GM23338 (cell line): ENCODE measurements around the gene HBA1. TPM values are rescaled to one million over a fixed set of nuclear protein-coding genes. Genes with fewer than 3 reads are reported as not detected.
"Not testable (repeated sequence)": the region's sequence is repeated elsewhere in the genome, so short reads cannot be mapped to it uniquely, and the experiment has no call there.

Experiments used
- ATAC-seq: fragments of 200-7000 bp; cut with Tn5 transposase; 3 replicates; pipeline ENCODE4 v1.9.1; 2020
- DNase-seq: peaks from one replicate; pipeline ENCODE4 v3.0.0-alpha.2; 2015; ENCODE audit warnings: low spot score
- H2AFZ ChIP-seq: fragments of 200-600 bp; sonication (generic); 2 replicates; pipeline ENCODE4 v1.8.0; 2016; ENCODE audit warnings: antibody characterized with exemption, mild to moderate bottlenecking, moderate library complexity
- H3F3A ChIP-seq: fragments of 200-600 bp; sonication (generic); replicated peaks from 2 replicates; pipeline ENCODE4 v1.8.0; 2017; ENCODE audit warnings: antibody characterized with exemption, mixed run types, low read depth
- H3K27ac ChIP-seq: fragments of 200-600 bp; sonication (generic); 2 replicates; pipeline ENCODE4 v1.6.1; 2016; ENCODE audit warnings: low read depth
- H3K27me3 ChIP-seq: fragments of 200-600 bp; sonication (generic); 2 replicates; pipeline ENCODE4 v1.8.0; 2016; ENCODE audit warnings: mild to moderate bottlenecking, mixed run types, moderate library complexity; ENCODE audit not compliant: insufficient read depth
- H3K36me3 ChIP-seq: fragments of 200-600 bp; sonication (generic); 2 replicates; pipeline ENCODE4 v1.8.0; 2016; ENCODE audit warnings: mild to moderate bottlenecking; ENCODE audit not compliant: insufficient read depth
- H3K4me1 ChIP-seq: fragments of 200-600 bp; sonication (generic); 2 replicates; pipeline ENCODE4 v1.8.0; 2016; ENCODE audit warnings: mild to moderate bottlenecking, moderate library complexity; ENCODE audit not compliant: insufficient read depth
- H3K4me2 ChIP-seq: fragments of 200-600 bp; sonication (generic); 2 replicates; pipeline ENCODE4 v1.7.1; 2017; ENCODE audit warnings: mixed run types
- H3K4me3 ChIP-seq: fragments of 200-600 bp; sonication (generic); 2 replicates; pipeline ENCODE4 v1.6.1; 2016; ENCODE audit warnings: mixed run types
- H3K79me2 ChIP-seq: fragments of 200-600 bp; sonication (generic); replicated peaks from 2 replicates; pipeline ENCODE4 v1.8.0; 2017; ENCODE audit warnings: mild to moderate bottlenecking; ENCODE audit not compliant: insufficient read depth
- H3K9me2 ChIP-seq: fragments of 200-600 bp; sonication (generic); 2 replicates; pipeline ENCODE4 v1.8.0; 2017; ENCODE audit not compliant: insufficient read depth
- H4K20me1 ChIP-seq: fragments of 200-600 bp; sonication (generic); replicated peaks from 2 replicates; pipeline ENCODE4 v1.8.0; 2017; ENCODE audit warnings: mild to moderate bottlenecking; ENCODE audit not compliant: insufficient read depth
- H3K27ac Mint-ChIP-seq: 2 replicates; pipeline ENCODE4 v1.8.0; 2020; ENCODE audit warnings: inconsistent platforms, mild to moderate bottlenecking, moderate library complexity, mixed read lengths
- H3K27me3 Mint-ChIP-seq: 3 replicates; pipeline ENCODE4 v1.8.0; 2022; ENCODE audit warnings: low read depth, mild to moderate bottlenecking, moderate library complexity, mixed read lengths, inconsistent platforms; ENCODE audit not compliant: insufficient read depth, poor library complexity
- H3K36me3 Mint-ChIP-seq: 3 replicates; pipeline ENCODE4 v1.8.0; 2021; ENCODE audit warnings: low read depth, mild to moderate bottlenecking, inconsistent platforms, moderate library complexity, mixed read lengths
- H3K4me1 Mint-ChIP-seq: 3 replicates; pipeline ENCODE4 v1.8.0; 2020; ENCODE audit warnings: mild to moderate bottlenecking, inconsistent platforms, mixed read lengths
- H3K4me3 Mint-ChIP-seq: 3 replicates; pipeline ENCODE4 v1.8.0; 2021; ENCODE audit warnings: moderate library complexity, mild to moderate bottlenecking, inconsistent platforms, mixed read lengths
- H3K9me3 Mint-ChIP-seq: 3 replicates; pipeline ENCODE4 v1.8.0; 2020; ENCODE audit warnings: moderate library complexity, mild to moderate bottlenecking, inconsistent platforms, mixed read lengths
- CREB1 ChIP-seq: fragments of 250-450 bp; sonication (Bioruptor Pico); IDR thresholded peaks from 2 replicates; pipeline ENCODE4 v1.5.0; 2020; ENCODE audit warnings: low read depth, mild to moderate bottlenecking, moderate library complexity
- EZH2 ChIP-seq: fragments of 200-600 bp; sonication (generic); IDR thresholded peaks from one replicate; pipeline ENCODE4 v1.8.0; 2017; ENCODE audit warnings: antibody characterized with exemption, mild to moderate bottlenecking, low read depth; ENCODE audit not compliant: unreplicated experiment
- STAT1 ChIP-seq: IDR thresholded peaks from one replicate; pipeline ENCODE4 v1.6.1; 2016; ENCODE audit warnings: antibody characterized with exemption; ENCODE audit not compliant: unreplicated experiment
- polyA plus RNA-seq: library from polyadenylated mRNA; unstranded; fragments of >200 nt; fragmentation: Nextera tagmentation; extraction: Ambion mirVana; gene quantifications from 2 replicates; pipeline ENCODE4 v1.2.1, GENCODE V29; 2016
- total RNA-seq: library from RNA; depleted of rRNA; stranded (reverse); fragments of >200 nt; shearing (Covaris generic); gene quantifications from 2 replicates; pipeline ENCODE4 v1.2.3, GENCODE V29; 2014
- TF ChIP-seq, protein P1 (sequence below), 2 experiments: fragments of 200-600 bp in 1 of 2; sonication (generic) in 1 of 2; conservative IDR thresholded peaks; 2 replicates each; pipeline versions ENCODE4 v1.5.1 to v1.6.1; 2016 to 2017; ENCODE audit warnings: antibody characterized with exemption in 2 of 2, low read depth in 2 of 2, mild to moderate bottlenecking in 2 of 2, moderate library complexity in 1 of 2

Gene HBA1
- total and polyA plus RNA-seq, 2 experiments from 2014 or later, result 6.7 TPM; not detected in 1

DNA sequence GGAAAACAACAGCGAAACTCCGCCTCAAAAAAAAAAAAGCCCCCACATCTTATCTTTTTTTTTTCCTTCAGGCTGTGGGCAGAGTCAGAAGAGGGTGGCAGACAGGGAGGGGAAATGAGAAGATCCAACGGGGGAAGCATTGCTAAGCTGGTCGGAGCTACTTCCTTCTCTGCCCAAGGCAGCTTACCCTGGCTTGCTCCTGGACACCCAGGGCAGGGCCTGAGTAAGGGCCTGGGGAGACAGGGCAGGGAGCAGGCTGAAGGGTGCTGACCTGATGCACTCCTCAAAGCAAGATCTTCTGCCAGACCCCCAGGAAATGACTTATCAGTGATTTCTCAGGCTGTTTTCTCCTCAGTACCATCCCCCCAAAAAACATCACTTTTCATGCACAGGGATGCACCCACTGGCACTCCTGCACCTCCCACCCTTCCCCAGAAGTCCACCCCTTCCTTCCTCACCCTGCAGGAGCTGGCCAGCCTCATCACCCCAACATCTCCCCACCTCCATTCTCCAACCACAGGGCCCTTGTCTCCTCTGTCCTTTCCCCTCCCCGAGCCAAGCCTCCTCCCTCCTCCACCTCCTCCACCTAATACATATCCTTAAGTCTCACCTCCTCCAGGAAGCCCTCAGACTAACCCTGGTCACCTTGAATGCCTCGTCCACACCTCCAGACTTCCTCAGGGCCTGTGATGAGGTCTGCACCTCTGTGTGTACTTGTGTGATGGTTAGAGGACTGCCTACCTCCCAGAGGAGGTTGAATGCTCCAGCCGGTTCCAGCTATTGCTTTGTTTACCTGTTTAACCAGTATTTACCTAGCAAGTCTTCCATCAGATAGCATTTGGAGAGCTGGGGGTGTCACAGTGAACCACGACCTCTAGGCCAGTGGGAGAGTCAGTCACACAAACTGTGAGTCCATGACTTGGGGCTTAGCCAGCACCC lies 1.2 kb upstream of the HBA1 start:
- Histone ChIP-seq H3F3A (peaks cover 11% of the 10 kb centered on the region; the same call in 1 of the 2 replicates), H3K4me2 (peak overlapping the region; percentile 14; the same call in 1 of the 2 replicates), H4K20me1 (peaks cover 8% of the 10 kb centered on the region), H3K27me3 (peaks cover 87% of the 10 kb centered on the region), H3K27ac (no peak overlapping the region), H3K36me3 (no peaks in the 10 kb centered on the region), H3K79me2 (no peaks in the 10 kb centered on the region), H3K9me2 (no peaks in the 10 kb centered on the region), H3K4me3 (peak overlapping the region; percentile 48; the same call in 1 of the 2 replicates), H2AFZ (no peak overlapping the region), H3K4me1 (peaks cover 16% of the 10 kb centered on the region)
- Mint-ChIP-seq H3K27ac (no peak overlapping the region), H3K36me3 (no peaks in the 10 kb centered on the region; the same call in 2 of the 3 replicates), H3K27me3 (peaks cover 80% of the 10 kb centered on the region), H3K4me3 (peak overlapping the region; percentile 44; the same call in 1 of the 3 replicates), H3K4me1 (peaks cover 21% of the 10 kb centered on the region), H3K9me3 (no peaks in the 10 kb centered on the region; the same call in 2 of the 3 replicates)
- DNase-seq, result no peak
- TF ChIP-seq, protein P1, sequence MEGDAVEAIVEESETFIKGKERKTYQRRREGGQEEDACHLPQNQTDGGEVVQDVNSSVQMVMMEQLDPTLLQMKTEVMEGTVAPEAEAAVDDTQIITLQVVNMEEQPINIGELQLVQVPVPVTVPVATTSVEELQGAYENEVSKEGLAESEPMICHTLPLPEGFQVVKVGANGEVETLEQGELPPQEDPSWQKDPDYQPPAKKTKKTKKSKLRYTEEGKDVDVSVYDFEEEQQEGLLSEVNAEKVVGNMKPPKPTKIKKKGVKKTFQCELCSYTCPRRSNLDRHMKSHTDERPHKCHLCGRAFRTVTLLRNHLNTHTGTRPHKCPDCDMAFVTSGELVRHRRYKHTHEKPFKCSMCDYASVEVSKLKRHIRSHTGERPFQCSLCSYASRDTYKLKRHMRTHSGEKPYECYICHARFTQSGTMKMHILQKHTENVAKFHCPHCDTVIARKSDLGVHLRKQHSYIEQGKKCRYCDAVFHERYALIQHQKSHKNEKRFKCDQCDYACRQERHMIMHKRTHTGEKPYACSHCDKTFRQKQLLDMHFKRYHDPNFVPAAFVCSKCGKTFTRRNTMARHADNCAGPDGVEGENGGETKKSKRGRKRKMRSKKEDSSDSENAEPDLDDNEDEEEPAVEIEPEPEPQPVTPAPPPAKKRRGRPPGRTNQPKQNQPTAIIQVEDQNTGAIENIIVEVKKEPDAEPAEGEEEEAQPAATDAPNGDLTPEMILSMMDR (conservative IDR thresholded peaks at IDR 0.05; ENCODE audit: low read depth in 2 of 2), result no peak
- TF ChIP-seq EZH2 (peak; percentile 70), CREB1 (CRISPR knock-in tag) (no peak)
- ATAC-seq, result no peak

DNA sequence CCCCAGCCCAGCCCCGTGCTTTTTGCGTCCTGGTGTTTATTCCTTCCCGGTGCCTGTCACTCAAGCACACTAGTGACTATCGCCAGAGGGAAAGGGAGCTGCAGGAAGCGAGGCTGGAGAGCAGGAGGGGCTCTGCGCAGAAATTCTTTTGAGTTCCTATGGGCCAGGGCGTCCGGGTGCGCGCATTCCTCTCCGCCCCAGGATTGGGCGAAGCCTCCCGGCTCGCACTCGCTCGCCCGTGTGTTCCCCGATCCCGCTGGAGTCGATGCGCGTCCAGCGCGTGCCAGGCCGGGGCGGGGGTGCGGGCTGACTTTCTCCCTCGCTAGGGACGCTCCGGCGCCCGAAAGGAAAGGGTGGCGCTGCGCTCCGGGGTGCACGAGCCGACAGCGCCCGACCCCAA lies 474 bp upstream of the HBA1 start:
- ATAC-seq, result peak; percentile 20
- H3K4me3 Mint-ChIP-seq, result peak overlapping the region; percentile 65
- H3K27me3 ChIP-seq, result peaks cover 87% of the 10 kb centered on the region

DNA sequence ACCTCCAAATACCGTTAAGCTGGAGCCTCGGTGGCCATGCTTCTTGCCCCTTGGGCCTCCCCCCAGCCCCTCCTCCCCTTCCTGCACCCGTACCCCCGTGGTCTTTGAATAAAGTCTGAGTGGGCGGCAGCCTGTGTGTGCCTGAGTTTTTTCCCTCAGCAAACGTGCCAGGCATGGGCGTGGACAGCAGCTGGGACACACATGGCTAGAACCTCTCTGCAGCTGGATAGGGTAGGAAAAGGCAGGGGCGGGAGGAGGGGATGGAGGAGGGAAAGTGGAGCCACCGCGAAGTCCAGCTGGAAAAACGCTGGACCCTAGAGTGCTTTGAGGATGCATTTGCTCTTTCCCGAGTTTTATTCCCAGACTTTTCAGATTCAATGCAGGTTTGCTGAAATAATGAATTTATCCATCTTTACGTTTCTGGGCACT lies 928 bp downstream of the HBA1 start:
- Histone ChIP-seq H3K79me2 (no peaks in the 10 kb centered on the region), H4K20me1 (peaks cover 8% of the 10 kb centered on the region), H3F3A (peaks cover 16% of the 10 kb centered on the region; the same call in 1 of the 2 replicates), H3K9me2 (no peaks in the 10 kb centered on the region), H3K4me3 (no peak overlapping the region), H3K4me2 (peak overlapping the region; percentile 43; the same call in 1 of the 2 replicates), H3K27ac (no peak overlapping the region), H2AFZ (no peak overlapping the region), H3K4me1 (peaks cover 10% of the 10 kb centered on the region; the same call in 1 of the 2 replicates), H3K36me3 (no peaks in the 10 kb centered on the region), H3K27me3 (peaks cover 79% of the 10 kb centered on the region)
- no peaks in the 10 kb centered on the region; the same call in 2 of the 3 replicates for H3K9me3 Mint-ChIP-seq
- DNase-seq (no peak), ATAC-seq (no peak)
- peaks cover 16% of the 10 kb centered on the region for H3K4me1 Mint-ChIP-seq
- TF ChIP-seq EZH2 (peak; percentile 74), STAT1 (no peak)
- H3K4me3 Mint-ChIP-seq, result peak overlapping the region; percentile 42; the same call in 2 of the 3 replicates
- H3K27me3 Mint-ChIP-seq, result peaks cover 72% of the 10 kb centered on the region
- H3K27ac Mint-ChIP-seq, result no peak overlapping the region
- H3K36me3 Mint-ChIP-seq, result no peaks in the 10 kb centered on the region; the same call in 2 of the 3 replicates

More for the DNA sequence above, 474 bp upstream of the HBA1 start:
- H4K20me1 ChIP-seq, H3K36me3 Mint-ChIP-seq, H3K27ac ChIP-seq, H2AFZ ChIP-seq, H3K79me2 ChIP-seq, H3K27ac Mint-ChIP-seq, H3K9me3 Mint-ChIP-seq, H3K9me2 ChIP-seq, DNase-seq, H3K36me3 ChIP-seq: not testable (repeated sequence)
- peak; percentile 16 for TF ChIP-seq EZH2
- Histone ChIP-seq H3K4me3 (peak overlapping the region; percentile 48; the same call in 1 of the 2 replicates), H3K4me2 (peak overlapping the region; percentile 67; the same call in 1 of the 2 replicates), H3K4me1 (peaks cover 13% of the 10 kb centered on the region; the same call in 1 of the 2 replicates), H3F3A (peaks cover 11% of the 10 kb centered on the region; the same call in 1 of the 2 replicates)
- H3K4me1 Mint-ChIP-seq, result peaks cover 16% of the 10 kb centered on the region
- H3K27me3 Mint-ChIP-seq, result peaks cover 76% of the 10 kb centered on the region
